ENCODE data around the gene FBXO40.

The FBXO40 gene

GRCh38 chr3:121627622-121628021 is 34.4 kb downstream of the FBXO40 start:
- H3K9ac ChIP-seq, result no peak overlapping the region
- no peak overlapping the region for H3K4me3 ChIP-seq (IDR thresholded peaks at IDR 0.05; ENCODE audit: insufficient read depth, low read depth, low read length)
- H4K20me1 ChIP-seq (ENCODE audit: insufficient read depth), result no peaks in the 10 kb centered on the region
- H3K79me2 ChIP-seq (ENCODE audit: insufficient read depth, low read depth), result no peaks in the 10 kb centered on the region
- H3K4me2 ChIP-seq, result no peak overlapping the region
- H2AFZ ChIP-seq (ENCODE audit: low read depth), result no peak overlapping the region
- no peaks in the 10 kb centered on the region for H3K4me1 ChIP-seq (ENCODE audit: low read depth, poor library complexity, severe bottlenecking)
- no peak overlapping the region for H3K27ac ChIP-seq
- TF ChIP-seq CTCF (conservative IDR thresholded peaks at IDR 0.05; ENCODE audit: low read depth, low read length), result no peak
- H3K27me3 ChIP-seq (ENCODE audit: insufficient read depth, low read depth), result no peaks in the 10 kb centered on the region
- H3K36me3 ChIP-seq (ENCODE audit: insufficient read depth), result no peaks in the 10 kb centered on the region

- H3K9ac ChIP-seq, result no peak overlapping the region
- no peak overlapping the region for H3K4me3 ChIP-seq (IDR thresholded peaks at IDR 0.05; ENCODE audit: insufficient read depth, low read depth, low read length)
- H3K4me2 ChIP-seq, result no peak overlapping the region
- H3K27ac ChIP-seq, result no peak overlapping the region
- H3K36me3 ChIP-seq (ENCODE audit: insufficient read depth), result no peaks in the 10 kb centered on the region; the same call in 1 of the 2 replicates
- H4K20me1 ChIP-seq (ENCODE audit: insufficient read depth), result no peaks in the 10 kb centered on the region
- no peaks in the 10 kb centered on the region for H3K79me2 ChIP-seq (ENCODE audit: insufficient read depth, low read depth)
- no peak for TF ChIP-seq CTCF (conservative IDR thresholded peaks at IDR 0.05; ENCODE audit: low read depth, low read length)
- H3K4me1 ChIP-seq (ENCODE audit: low read depth, poor library complexity, severe bottlenecking), result no peaks in the 10 kb centered on the region
- no peak overlapping the region for H2AFZ ChIP-seq (ENCODE audit: low read depth)
- H3K27me3 ChIP-seq (ENCODE audit: insufficient read depth, low read depth), result no peaks in the 10 kb centered on the region
Observed at GRCh38 chr3:121629601-121630000, 36.4 kb downstream of the FBXO40 start.

GRCh38 chr3:121630355-121630754 is 37.2 kb downstream of the FBXO40 start:
- H3K27ac ChIP-seq, result no peak overlapping the region
- H3K4me1 ChIP-seq (ENCODE audit: low read depth, poor library complexity, severe bottlenecking), result no peaks in the 10 kb centered on the region
- no peak overlapping the region for H3K4me3 ChIP-seq (IDR thresholded peaks at IDR 0.05; ENCODE audit: insufficient read depth, low read depth, low read length)
- no peaks in the 10 kb centered on the region; the same call in 1 of the 2 replicates for H3K36me3 ChIP-seq (ENCODE audit: insufficient read depth)
- no peak overlapping the region for H3K9ac ChIP-seq
- TF ChIP-seq CTCF (conservative IDR thresholded peaks at IDR 0.05; ENCODE audit: low read depth, low read length), result no peak
- no peaks in the 10 kb centered on the region for H3K79me2 ChIP-seq (ENCODE audit: insufficient read depth, low read depth)
- no peak overlapping the region for H3K4me2 ChIP-seq
- no peaks in the 10 kb centered on the region for H3K27me3 ChIP-seq (ENCODE audit: insufficient read depth, low read depth)
- no peaks in the 10 kb centered on the region for H4K20me1 ChIP-seq (ENCODE audit: insufficient read depth)
- no peak overlapping the region for H2AFZ ChIP-seq (ENCODE audit: low read depth)

GRCh38 chr3:121637922-121638321 is 44.7 kb downstream of the FBXO40 start:
- no peaks in the 10 kb centered on the region for H3K79me2 ChIP-seq (ENCODE audit: insufficient read depth, low read depth)
- H3K4me2 ChIP-seq, result no peak overlapping the region
- no peaks in the 10 kb centered on the region for H3K27me3 ChIP-seq (ENCODE audit: insufficient read depth, low read depth)
- H3K4me1 ChIP-seq (ENCODE audit: low read depth, poor library complexity, severe bottlenecking), result peaks cover 7% of the 10 kb centered on the region
- H3K36me3 ChIP-seq (ENCODE audit: insufficient read depth), result no peaks in the 10 kb centered on the region; the same call in 1 of the 2 replicates
- no peak for TF ChIP-seq CTCF (conservative IDR thresholded peaks at IDR 0.05; ENCODE audit: low read depth, low read length)
- H3K4me3 ChIP-seq (IDR thresholded peaks at IDR 0.05; ENCODE audit: insufficient read depth, low read depth, low read length), result no peak overlapping the region
- H2AFZ ChIP-seq (ENCODE audit: low read depth), result no peak overlapping the region
- no peaks in the 10 kb centered on the region for H4K20me1 ChIP-seq (ENCODE audit: insufficient read depth)
- H3K9ac ChIP-seq, result no peak overlapping the region
- H3K27ac ChIP-seq, result no peak overlapping the region

Data from KMS-11 (cell line).